K562 (cell line): ENCODE results near the gene FSTL4. TPM values are rescaled to one million over a fixed set of nuclear protein-coding genes. Genes with fewer than 3 reads are reported as not detected.

Source experiments
- ATAC-seq: fragments of 200-7000 bp; cut with Tn5 transposase; 3 replicates; pipeline ENCODE4 v1.9.1; 2020; ENCODE audit warnings: moderate library complexity
- BruUV-seq: library from RNA; stranded (reverse); fragments of 400-500 nt; replicated peaks from 2 replicates; lab custom pipeline; 2021; lab: Mats Ljungman, UMichigan
- CTCF ChIA-PET: fragments of 300-600 bp; formaldehyde crosslinking; extraction: SDS; loops from one replicate; lab custom pipeline; 2021; ENCODE audit warnings: low intra/inter-chr PET ratio; lab: Yijun Ruan, JAX
- POLR2A ChIA-PET: fragments of 300-600, 350-650 bp; sonication (Branson Sonifier 250); formaldehyde crosslinking; extraction: SDS; loops from one replicate; lab custom pipeline; 2021; ENCODE audit warnings: antibody characterized with exemption, inconsistent platforms; lab: Yijun Ruan, JAX
- DNase-seq, 4 experiments: peaks; one replicate each; pipeline versions ENCODE4 v3.0.0 to v3.0.0-alpha.2; 2011 to 2018; ENCODE audit warnings: low spot score in 3 of 4, mixed read lengths in 3 of 4; ENCODE audit errors: extremely low read depth in 1 of 4
- FAIRE-seq: peaks from 2 replicates; lab custom pipeline; 2011; peaks lifted over from hg19 to GRCh38; lab: Jason Lieb, UNC
- H2AFZ ChIP-seq: 2 replicates; pipeline ENCODE4 v1.6.0; 2011; ENCODE audit warnings: low read depth, low read length, control low read depth, inconsistent platforms
- H3K27ac ChIP-seq: fragments of 200-600 bp; 3 replicates; pipeline ENCODE4 v1.8.0; 2011; ENCODE audit warnings: low read depth, mild to moderate bottlenecking, control low read depth, inconsistent platforms, low read length, moderate library complexity, mixed read lengths; ENCODE audit errors: extremely low read depth
- H3K27me3 ChIP-seq, 2 experiments: fragments of 300-600 bp in 1 of 2; 2 replicates in 1 of 2; 3 replicates in 1 of 2; pipeline versions ENCODE4 v1.6.0 to v1.8.0; 2011; ENCODE audit warnings: inconsistent platforms in 2 of 2, low read length in 2 of 2, mild to moderate bottlenecking in 1 of 2, mixed read lengths in 1 of 2, moderate library complexity in 1 of 2; ENCODE audit not compliant: control insufficient read depth in 2 of 2, insufficient read depth in 2 of 2
- H3K36me3 ChIP-seq: fragments of 300-600 bp; 3 replicates; pipeline ENCODE4 v1.8.0; 2011; ENCODE audit warnings: mild to moderate bottlenecking, low read length, inconsistent platforms; ENCODE audit not compliant: control insufficient read depth, insufficient read depth
- H3K4me1 ChIP-seq, 2 experiments: fragments of 200-600 bp in 1 of 2; replicated peaks in 1 of 2; 2 replicates in 1 of 2; 3 replicates in 1 of 2; pipeline versions ENCODE4 v1.5.1 to v1.8.0; 2011; ENCODE audit warnings: inconsistent platforms in 2 of 2, low read length in 2 of 2, mild to moderate bottlenecking in 1 of 2, mixed read lengths in 1 of 2, moderate library complexity in 1 of 2; ENCODE audit not compliant: control insufficient read depth in 2 of 2, insufficient read depth in 2 of 2
- H3K4me2 ChIP-seq: 2 replicates; pipeline ENCODE4 v1.6.1; 2011; ENCODE audit warnings: low read length, control low read depth, inconsistent platforms, mixed read lengths; ENCODE audit not compliant: insufficient read depth
- H3K4me3 ChIP-seq: fragments of 200-600 bp; sonication (generic), shearing (Covaris generic); 2 replicates; pipeline ENCODE4 v1.5.1; 2016; ENCODE audit warnings: control low read depth, inconsistent platforms
- H3K79me2 ChIP-seq: fragments of 200-600 bp; 3 replicates; pipeline ENCODE4 v1.8.0; 2011; ENCODE audit warnings: low read length, inconsistent platforms; ENCODE audit not compliant: control insufficient read depth, insufficient read depth
- H3K9ac ChIP-seq, 2 experiments: 2 replicates each; pipeline versions ENCODE4 v1.6.0 to v1.6.1; 2011; ENCODE audit warnings: low read depth in 2 of 2, low read length in 2 of 2, control low read depth in 1 of 2, inconsistent platforms in 1 of 2, mild to moderate bottlenecking in 1 of 2, mixed read lengths in 1 of 2; ENCODE audit not compliant: insufficient read depth in 1 of 2
- H3K9me1 ChIP-seq: one replicate; pipeline ENCODE4 v1.6.0; 2011; ENCODE audit warnings: inconsistent platforms, mild to moderate bottlenecking, low read length, moderate library complexity; ENCODE audit not compliant: control insufficient read depth, insufficient read depth
- H3K9me3 ChIP-seq: replicated peaks from 2 replicates; pipeline ENCODE4 v1.5.1; 2011; ENCODE audit warnings: low read depth, low read length, inconsistent platforms; ENCODE audit not compliant: control insufficient read depth, insufficient read depth
- H4K20me1 ChIP-seq: replicated peaks from 2 replicates; pipeline ENCODE4 v1.6.1; 2011; ENCODE audit warnings: low read length, inconsistent platforms, mixed read lengths; ENCODE audit not compliant: control insufficient read depth, insufficient read depth
- CAMTA2 ChIP-seq: fragments of 250-450 bp; sonication (Bioruptor Pico); conservative IDR thresholded peaks from 2 replicates; pipeline ENCODE4 v1.5.1; 2022
- RBM17 ChIP-seq: fragments of 200-400 bp; formaldehyde crosslinking; IDR thresholded peaks from 2 replicates; pipeline ENCODE4 v1.6.1; 2017; ENCODE audit warnings: low read depth, mild to moderate bottlenecking, low read length, borderline replicate concordance
- SIN3A ChIP-seq, 2 experiments: fragments of 150-350 bp in 1 of 2; IDR thresholded peaks; 2 replicates each; pipeline ENCODE4 v1.6.1; 2011 to 2016; ENCODE audit warnings: borderline replicate concordance in 2 of 2, low read depth in 2 of 2, low read length in 2 of 2, mild to moderate bottlenecking in 2 of 2, moderate library complexity in 2 of 2; ENCODE audit not compliant: control insufficient read depth in 1 of 2
- SREBF2 ChIP-seq: sonication (generic); formaldehyde crosslinking; IDR thresholded peaks from 2 replicates; pipeline ENCODE4 v1.4.0; 2020; ENCODE audit warnings: mild to moderate bottlenecking, missing genetic modification reagents
- ZBTB7A ChIP-seq: IDR thresholded peaks from 2 replicates; pipeline ENCODE4 v1.6.1; 2011; ENCODE audit warnings: low read depth, mild to moderate bottlenecking, low read length, moderate library complexity, borderline replicate concordance; ENCODE audit not compliant: control insufficient read depth
- WGBS: fragments of 100-300 bp; shearing (Covaris generic); methylation state at CpG from one replicate; pipeline ENCODE4 v1.1.6; 2016; ENCODE audit warnings: low coverage, mixed read lengths; ENCODE audit not compliant: insufficient coverage; ENCODE audit errors: missing lambda C conversion rate; 5-methylcytosine and 5-hydroxymethylcytosine counted together
- in situ Hi-C: fragments of 300-500 bp; cut with MboI; formaldehyde crosslinking; loops from 4 replicates; pipeline ENCODE4 v1.15.0; 2018; ENCODE audit warnings: inconsistent platforms, mixed read lengths
- intact Hi-C: fragments of 100-400 bp; cut with micrococcal nuclease; formaldehyde crosslinking; loops from 2 replicates; pipeline ENCODE4 v1.14.2; 2022
- polyA plus RNA-seq, 8 experiments: library from polyadenylated mRNA; depleted of rRNA in 4 of 8; stranded (reverse) in 5 of 8; unstranded in 3 of 8; fragments of >200 nt; fragmentation: Nextera tagmentation in 2 of 8; fragmentation: Illumina TruSeq in 1 of 8; extraction: Ambion mirVana in 2 of 8; extraction: Trizol in 1 of 8; gene quantifications; 2 replicates each; pipeline versions ENCODE4 v1.2.1 to v1.2.3, GENCODE V29; 2011 to 2014; ENCODE audit warnings: inconsistent platforms in 1 of 8, missing spikeins in 1 of 8
- total RNA-seq, 7 experiments: library from RNA; depleted of rRNA in 6 of 7; stranded (reverse); fragments of >200 nt in 6 of 7; fragmentation: Illumina TruSeq in 2 of 7; extraction: Trizol in 2 of 7; gene quantifications; 2 replicates each; pipeline versions ENCODE4 v1.2.1 to v1.2.3, GENCODE V29; 2011 to 2021; ENCODE audit warnings: low replicate concordance in 1 of 7
- TF ChIP-seq, protein P1 (sequence below): fragments of 450-650 bp; IDR thresholded peaks from 2 replicates; pipeline ENCODE4 v1.6.1; 2017; ENCODE audit warnings: antibody characterized with exemption

FSTL4 gene
- total and polyA plus RNA-seq, 9 of the 15 experiments (the other 6 are each of a cell fraction or from before 2014, with no cell fraction given): 0.08 to 0.18 (median 0.10) TPM; not detected in 5

DNA sequence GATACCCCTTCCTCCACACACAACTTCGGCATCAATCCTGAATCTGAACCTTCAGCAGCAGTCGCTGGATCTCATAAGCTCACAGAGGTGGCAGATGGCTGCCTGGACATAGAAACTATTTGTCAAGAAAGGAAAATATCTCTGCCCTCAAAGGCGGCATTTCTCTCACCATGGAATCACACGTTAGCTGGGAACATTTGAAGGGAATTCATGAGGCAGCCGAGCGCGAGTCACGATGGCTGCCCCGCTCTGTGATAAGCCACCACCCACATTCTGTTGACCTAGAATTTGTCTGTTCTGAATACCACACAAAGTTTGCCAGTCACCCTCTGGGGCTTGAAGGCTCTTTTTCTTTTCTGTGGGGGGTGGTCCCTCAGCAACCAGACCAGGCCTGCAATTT lies 157.9 kb downstream of the FSTL4 start:
- ATAC-seq: no peak
- Histone ChIP-seq H3K79me2 (no peaks in the 10 kb centered on the region), H3K9me3 (no peaks in the 10 kb centered on the region), H3K27me3 (peaks cover 0 to 37% of the 10 kb centered on the region in 2 experiments; a peak in 3 of 5 replicates), H3K4me1 (no peaks in the 10 kb centered on the region), H3K4me3 (no peak overlapping the region), H3K36me3 (no peaks in the 10 kb centered on the region), H4K20me1 (no peaks in the 10 kb centered on the region), H2AFZ (no peak overlapping the region), H3K9me1 (no peaks in the 10 kb centered on the region), H3K27ac (no peak overlapping the region), H3K4me2 (no peak overlapping the region), H3K9ac (no peak overlapping the region)
- CTCF ChIA-PET: no interaction called here
- DNase-seq: no peak
- intact Hi-C loops (no loop called here), in situ Hi-C loops (loop anchor here (25.0 kb wide), 1 partner anchor 342 kb away; no protein-coding TSS in a partner anchor)
- POLR2A ChIA-PET: no interaction called here
- no peak for FAIRE-seq
- no TSS peak for BruUV-seq
- TF ChIP-seq, protein P1, sequence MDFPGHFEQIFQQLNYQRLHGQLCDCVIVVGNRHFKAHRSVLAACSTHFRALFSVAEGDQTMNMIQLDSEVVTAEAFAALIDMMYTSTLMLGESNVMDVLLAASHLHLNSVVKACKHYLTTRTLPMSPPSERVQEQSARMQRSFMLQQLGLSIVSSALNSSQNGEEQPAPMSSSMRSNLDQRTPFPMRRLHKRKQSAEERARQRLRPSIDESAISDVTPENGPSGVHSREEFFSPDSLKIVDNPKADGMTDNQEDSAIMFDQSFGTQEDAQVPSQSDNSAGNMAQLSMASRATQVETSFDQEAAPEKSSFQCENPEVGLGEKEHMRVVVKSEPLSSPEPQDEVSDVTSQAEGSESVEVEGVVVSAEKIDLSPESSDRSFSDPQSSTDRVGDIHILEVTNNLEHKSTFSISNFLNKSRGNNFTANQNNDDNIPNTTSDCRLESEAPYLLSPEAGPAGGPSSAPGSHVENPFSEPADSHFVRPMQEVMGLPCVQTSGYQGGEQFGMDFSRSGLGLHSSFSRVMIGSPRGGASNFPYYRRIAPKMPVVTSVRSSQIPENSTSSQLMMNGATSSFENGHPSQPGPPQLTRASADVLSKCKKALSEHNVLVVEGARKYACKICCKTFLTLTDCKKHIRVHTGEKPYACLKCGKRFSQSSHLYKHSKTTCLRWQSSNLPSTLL: no peak
- 1% methylated on average over 9 of the region's 9 CpGs for WGBS

DNA sequence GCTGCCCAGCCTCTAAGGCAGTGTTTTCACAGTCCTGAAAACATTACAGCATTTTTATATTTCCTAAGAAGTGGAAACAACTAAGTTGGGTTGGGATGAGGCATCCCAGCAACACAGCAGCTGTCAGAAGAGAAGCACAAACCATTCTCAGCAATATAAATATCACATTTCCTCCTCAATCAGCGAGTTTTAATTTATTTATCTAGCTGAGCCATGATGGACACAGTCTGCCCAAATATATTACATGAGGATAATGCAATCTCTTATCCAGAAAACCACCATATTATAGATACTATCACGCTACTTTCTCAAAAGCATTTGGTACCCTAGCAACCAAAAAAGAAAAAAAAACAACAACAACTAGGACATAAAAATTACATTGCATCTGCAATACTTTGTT lies 158.5 kb downstream of the FSTL4 start:
- CTCF ChIA-PET: no interaction called here
- no peak overlapping the region for H3K9ac ChIP-seq

More for the DNA sequence above, 158.5 kb downstream of the FSTL4 start:
- H3K36me3 ChIP-seq: no peaks in the 10 kb centered on the region
- in situ Hi-C loops (loop anchor here (25.0 kb wide), 1 partner anchor 342 kb away; no protein-coding TSS in a partner anchor), intact Hi-C loops (no loop called here)
- ATAC-seq (no peak), DNase-seq (no peak), FAIRE-seq (no peak)
- H2AFZ ChIP-seq: no peak overlapping the region
- no TSS peak for BruUV-seq
- POLR2A ChIA-PET: interaction anchor here (0.7 kb wide), 1 partner anchor 568 kb away, joined by 3 read pairs; no protein-coding TSS in a partner anchor
- no peaks in the 10 kb centered on the region for H4K20me1 ChIP-seq
- no peak overlapping the region for H3K27ac ChIP-seq
- H3K9me3 ChIP-seq: no peaks in the 10 kb centered on the region
- H3K79me2 ChIP-seq: no peaks in the 10 kb centered on the region
- H3K4me1 ChIP-seq: no peaks in the 10 kb centered on the region
- H3K9me1 ChIP-seq: no peaks in the 10 kb centered on the region
- WGBS: 0% methylated on average over 2 of the region's 2 CpGs
- H3K4me3 ChIP-seq: no peak overlapping the region
- TF ChIP-seq SREBF2 (CRISPR knock-in tag): no peak
- no peak for TF ChIP-seq RBM17
- TF ChIP-seq CAMTA2 (CRISPR knock-in tag): no peak
- TF ChIP-seq SIN3A (IDR thresholded peaks at IDR 0.05; ENCODE audit: borderline replicate concordance in 2 of 2, control insufficient read depth in 1 of 2, low read depth in 2 of 2, low read length in 2 of 2): no peak
- TF ChIP-seq ZBTB7A: no peak
- no peak overlapping the region for H3K4me2 ChIP-seq
- peaks cover 0 to 39% of the 10 kb centered on the region in 2 experiments; a peak in 3 of 5 replicates for H3K27me3 ChIP-seq
